Colonic mucosa (tissue), 4 donors: Measurements from ENCODE around the gene TVP23C. TPM values are rescaled to one million over a fixed set of nuclear protein-coding genes. Genes with fewer than 3 reads are reported as not detected.

Experiments used
- DNase-seq: peaks from one replicate; pipeline ENCODE4 v3.0.0-alpha.2; 2020
- H3K27ac ChIP-seq: fragments of 200-600 bp; one replicate; pipeline ENCODE4 v1.8.0; 2021
- H3K27me3 ChIP-seq: fragments of 200-600 bp; one replicate; pipeline ENCODE4 v1.8.0; 2021
- H3K36me3 ChIP-seq: fragments of 200-600 bp; one replicate; pipeline ENCODE4 v1.8.0; 2021
- H3K4me1 ChIP-seq: fragments of 200-600 bp; one replicate; pipeline ENCODE4 v1.8.0; 2021; ENCODE audit warnings: mild to moderate bottlenecking
- H3K4me3 ChIP-seq: fragments of 200-600 bp; one replicate; pipeline ENCODE4 v1.8.0; 2021
- H3K9ac ChIP-seq, 2 donors: one replicate each; pipeline ENCODE4 v1.7.0; 2013; ENCODE audit warnings: control low read depth in 2 of 2, low read depth in 2 of 2, low read length in 2 of 2
- H3K9me3 ChIP-seq: fragments of 200-600 bp; one replicate; pipeline ENCODE4 v1.8.0; 2021
- intact Hi-C: fragments of 100-400 bp; cut with DNase I; formaldehyde crosslinking; loops from one replicate; pipeline ENCODE4 v1.14.1; 2022
- total RNA-seq, 2 donors: library from RNA; stranded (reverse); fragmentation: NEBNext Ultra II Directional in 1 of 2; extraction: Animal tissue kit (Norgen Biotek cat#: 25700) in 1 of 2; gene quantifications; one replicate each; pipeline ENCODE4 v1.2.1, GENCODE V29; 2021
- TF ChIP-seq, protein P1 (sequence below): fragments of 200-600 bp; IDR thresholded peaks from one replicate; pipeline ENCODE4 v1.8.0; 2022; ENCODE audit warnings: antibody characterized with exemption, mild to moderate bottlenecking
- donor health status: healthy.
- donor health status: DM: no; HTN: no; CAD: no.
- donor health status: DM: no; HTN: no; CAD: no.

Gene TVP23C
- total RNA-seq, 2 donors from 2014 or later = 10.7 to 14.0 TPM

DNA sequence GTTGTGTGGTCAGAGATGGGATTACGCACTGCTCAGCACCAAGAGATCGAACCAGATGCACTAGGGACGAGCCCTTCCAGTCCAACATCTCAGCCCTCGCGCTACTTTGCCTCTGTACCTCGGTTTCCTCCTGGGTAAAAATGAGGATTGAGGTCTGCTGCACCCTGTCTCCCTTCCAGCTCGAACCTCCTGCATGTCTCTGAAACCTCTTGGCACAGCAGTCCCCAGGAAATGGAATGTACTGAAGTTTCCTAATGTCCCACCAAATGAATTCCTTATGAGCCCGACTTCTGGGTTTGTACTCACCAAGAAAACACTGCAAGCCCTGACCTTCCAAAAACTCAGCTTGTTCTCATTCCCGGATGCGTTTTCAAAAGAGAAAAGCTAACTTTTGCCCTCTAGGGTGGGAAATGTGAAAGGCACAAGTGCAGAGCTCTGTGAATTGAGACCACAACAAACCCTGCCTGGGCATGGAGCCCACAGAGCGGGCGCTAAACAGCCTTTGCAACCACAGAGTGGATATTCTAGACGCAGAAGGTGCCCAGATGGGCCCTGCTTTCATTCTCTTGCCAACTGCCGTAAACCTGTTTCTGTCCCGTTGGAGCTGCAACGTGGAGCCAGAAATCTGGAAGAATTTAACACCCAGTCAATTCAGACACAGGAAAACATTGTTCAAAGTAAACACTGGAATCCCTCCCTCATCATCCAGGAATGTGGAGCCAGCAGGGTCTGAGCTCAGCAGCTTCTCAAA is 106.1 kb downstream of the TVP23C start:
- Histone ChIP-seq H3K4me3 (no peak overlapping the region), H3K27ac (peak overlapping the region; percentile 38), H3K27me3 (no peaks in the 10 kb centered on the region), H3K36me3 (no peaks in the 10 kb centered on the region), H3K9ac (no peak overlapping the region), H3K4me1 (peaks cover 4% of the 10 kb centered on the region), H3K9me3 (no peaks in the 10 kb centered on the region)
- intact Hi-C loops = no loop called here
- DNase-seq = no peak
- TF ChIP-seq, protein P1, sequence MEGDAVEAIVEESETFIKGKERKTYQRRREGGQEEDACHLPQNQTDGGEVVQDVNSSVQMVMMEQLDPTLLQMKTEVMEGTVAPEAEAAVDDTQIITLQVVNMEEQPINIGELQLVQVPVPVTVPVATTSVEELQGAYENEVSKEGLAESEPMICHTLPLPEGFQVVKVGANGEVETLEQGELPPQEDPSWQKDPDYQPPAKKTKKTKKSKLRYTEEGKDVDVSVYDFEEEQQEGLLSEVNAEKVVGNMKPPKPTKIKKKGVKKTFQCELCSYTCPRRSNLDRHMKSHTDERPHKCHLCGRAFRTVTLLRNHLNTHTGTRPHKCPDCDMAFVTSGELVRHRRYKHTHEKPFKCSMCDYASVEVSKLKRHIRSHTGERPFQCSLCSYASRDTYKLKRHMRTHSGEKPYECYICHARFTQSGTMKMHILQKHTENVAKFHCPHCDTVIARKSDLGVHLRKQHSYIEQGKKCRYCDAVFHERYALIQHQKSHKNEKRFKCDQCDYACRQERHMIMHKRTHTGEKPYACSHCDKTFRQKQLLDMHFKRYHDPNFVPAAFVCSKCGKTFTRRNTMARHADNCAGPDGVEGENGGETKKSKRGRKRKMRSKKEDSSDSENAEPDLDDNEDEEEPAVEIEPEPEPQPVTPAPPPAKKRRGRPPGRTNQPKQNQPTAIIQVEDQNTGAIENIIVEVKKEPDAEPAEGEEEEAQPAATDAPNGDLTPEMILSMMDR = no peak

DNA sequence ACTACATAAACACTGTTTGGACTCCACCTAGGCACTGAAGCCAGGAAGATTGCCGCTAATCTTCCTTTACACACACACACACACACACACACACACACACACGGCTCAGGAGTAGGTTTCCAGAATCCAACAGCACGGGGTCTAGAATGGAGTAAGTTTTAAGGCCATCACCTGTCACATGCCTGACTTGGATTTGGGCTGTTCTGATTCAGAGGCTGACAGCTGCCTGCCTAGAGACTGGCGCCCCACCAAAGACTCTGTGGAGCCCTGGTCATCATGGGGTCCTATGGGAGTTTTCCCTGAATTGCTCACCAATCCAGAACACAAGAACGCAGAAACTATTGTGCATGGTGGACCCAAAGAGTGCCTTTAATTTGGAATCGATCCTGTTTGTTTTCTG is 106.8 kb downstream of the TVP23C start:
- H3K36me3 ChIP-seq = no peaks in the 10 kb centered on the region
- H3K4me3 ChIP-seq = no peak overlapping the region
- intact Hi-C loops = no loop called here
- no peak for DNase-seq
- H3K27me3 ChIP-seq = no peaks in the 10 kb centered on the region
- H3K9ac ChIP-seq = no peak overlapping the region
- peaks cover 4% of the 10 kb centered on the region for H3K4me1 ChIP-seq
- H3K27ac ChIP-seq = peak overlapping the region; percentile 38
- H3K9me3 ChIP-seq = no peaks in the 10 kb centered on the region
- TF ChIP-seq, protein P1 = no peak

DNA sequence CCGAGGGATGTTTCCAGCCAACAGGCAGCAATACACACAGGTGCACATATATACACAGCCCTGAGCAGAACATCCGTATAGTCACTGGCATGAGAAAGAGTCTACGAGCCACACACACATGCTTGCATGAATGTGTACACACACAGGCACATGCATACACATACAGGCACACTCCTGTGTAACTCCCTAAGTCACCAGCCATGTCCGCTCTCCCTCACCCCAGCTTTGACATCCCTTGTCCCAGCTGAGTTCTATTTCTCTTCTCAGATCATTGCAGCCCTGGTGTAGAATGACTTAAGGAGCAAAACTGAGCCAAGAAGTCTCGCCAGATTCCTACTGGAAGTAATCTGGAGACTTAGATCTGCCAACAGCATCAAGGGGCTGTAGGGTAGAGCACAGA is 108.9 kb downstream of the TVP23C start:
- no peak overlapping the region for H3K4me3 ChIP-seq
- peak overlapping the region; percentile 22 for H3K27ac ChIP-seq
- intact Hi-C loops = no loop called here
- no peak overlapping the region for H3K9ac ChIP-seq
- no peaks in the 10 kb centered on the region for H3K36me3 ChIP-seq
- TF ChIP-seq, protein P1 = no peak
- no peaks in the 10 kb centered on the region for H3K27me3 ChIP-seq
- no peaks in the 10 kb centered on the region for H3K9me3 ChIP-seq
- peaks cover 4% of the 10 kb centered on the region for H3K4me1 ChIP-seq
- DNase-seq = no peak

DNA sequence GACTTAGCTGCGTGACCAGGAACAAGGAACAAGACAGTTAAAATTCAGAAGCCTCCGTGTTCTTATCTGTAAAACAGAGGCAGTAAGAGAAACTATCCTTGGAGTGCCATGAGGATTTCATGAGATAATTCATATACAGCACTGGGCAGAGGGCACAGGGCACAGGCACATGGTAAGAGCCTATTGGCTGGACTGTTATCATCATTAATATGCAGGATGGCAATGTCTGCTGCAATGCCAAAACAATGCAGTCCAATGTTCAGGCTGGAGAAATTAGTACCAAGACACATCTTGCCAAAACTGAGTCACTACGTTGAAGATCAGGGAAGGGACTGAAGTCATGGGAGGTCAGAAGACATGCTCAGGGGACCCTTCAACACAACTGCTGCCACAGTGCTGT is 109.5 kb downstream of the TVP23C start:
- Histone ChIP-seq H3K27me3 (no peaks in the 10 kb centered on the region), H3K9ac (no peak overlapping the region), H3K27ac (peak overlapping the region; percentile 22), H3K4me3 (no peak overlapping the region), H3K9me3 (no peaks in the 10 kb centered on the region), H3K4me1 (peaks cover 4% of the 10 kb centered on the region), H3K36me3 (no peaks in the 10 kb centered on the region)
- intact Hi-C loops = no loop called here
- DNase-seq = no peak
- TF ChIP-seq, protein P1 = no peak

DNA sequence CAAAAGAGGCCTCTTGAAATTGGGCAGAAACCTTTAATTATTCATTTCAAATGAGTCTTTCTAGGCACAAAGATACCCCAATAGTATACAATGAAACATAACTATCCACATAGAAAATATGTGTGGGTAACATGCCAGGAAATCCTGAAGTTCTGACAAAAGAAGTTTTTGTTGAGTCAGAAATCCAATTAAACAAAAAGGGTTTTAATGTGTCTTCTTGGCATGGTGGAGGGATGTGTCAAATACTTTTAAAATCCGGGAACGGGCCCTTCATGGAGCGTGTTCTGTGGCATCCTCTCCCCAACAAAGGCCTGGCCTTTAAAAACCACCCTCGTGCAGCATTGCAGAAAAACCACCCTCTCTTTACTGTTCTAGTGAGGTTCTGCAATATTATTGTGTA is 110.0 kb downstream of the TVP23C start:
- Histone ChIP-seq H3K4me1 (peaks cover 4% of the 10 kb centered on the region), H3K27me3 (no peaks in the 10 kb centered on the region), H3K27ac (no peak overlapping the region), H3K36me3 (no peaks in the 10 kb centered on the region), H3K9ac (no peak overlapping the region), H3K9me3 (no peaks in the 10 kb centered on the region), H3K4me3 (no peak overlapping the region)
- TF ChIP-seq, protein P1 = no peak
- no peak for DNase-seq
- intact Hi-C loops = no loop called here
